ENCODE measurements around the gene SLC35C1. TPM values are rescaled to one million over a fixed set of nuclear protein-coding genes. Genes with fewer than 3 reads are reported as not detected.

The SLC35C1 gene
- total and polyA plus RNA-seq, 2 donors from 2014 or later, result 5.7 to 20.6 TPM

DNA sequence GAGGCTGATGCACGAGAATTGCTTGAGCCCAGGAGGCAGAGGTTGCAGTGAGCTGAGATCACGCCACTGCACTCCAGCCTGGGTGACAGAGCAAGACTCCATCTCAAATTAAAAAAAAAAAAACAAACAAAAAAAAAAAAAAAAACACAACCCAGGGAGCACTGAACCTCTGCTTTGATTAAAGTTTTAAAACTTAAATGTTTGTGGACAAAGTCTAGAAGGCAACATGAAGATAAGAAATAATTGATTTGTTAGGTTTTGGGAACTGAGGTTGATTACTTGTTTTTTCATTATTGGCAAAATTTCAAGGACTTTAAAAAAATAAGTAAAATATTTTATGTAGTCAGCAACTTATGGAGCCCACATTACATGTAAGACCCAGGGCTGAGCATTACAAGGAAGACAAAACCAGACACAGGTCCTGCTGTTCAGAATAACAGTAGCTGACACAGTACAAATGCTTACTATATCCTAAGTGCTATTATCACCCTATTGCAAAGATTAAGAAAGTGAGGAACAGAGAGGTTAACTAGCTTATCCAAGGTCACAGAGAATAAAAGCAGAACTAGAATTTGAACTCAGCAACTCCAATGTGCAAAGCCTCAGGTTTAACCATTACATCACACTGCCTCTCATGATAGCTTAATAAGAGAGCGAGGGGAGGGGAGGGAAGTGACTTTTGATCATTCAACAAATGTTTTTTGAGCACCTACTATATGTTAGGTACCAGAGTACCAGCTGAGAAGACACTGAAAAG lies 40.1 kb downstream of the SLC35C1 start:
- Histone ChIP-seq H3K27me3 (ENCODE audit: control insufficient read depth, insufficient read depth, low read length) (no peaks in the 10 kb centered on the region), H3K36me3 (ENCODE audit: control insufficient read depth in 2 of 3, insufficient read depth in 3 of 3, low read length in 3 of 3) (no peaks in the 10 kb centered on the region), H3K9me3 (ENCODE audit: control insufficient read depth in 2 of 3, insufficient read depth in 1 of 3, low read length in 3 of 3) (no peaks in the 10 kb centered on the region), H3K4me1 (ENCODE audit: control insufficient read depth in 2 of 3, insufficient read depth in 2 of 3, low read depth in 1 of 3, low read length in 3 of 3) (peaks cover 6 to 12% (median 11%) of the 10 kb centered on the region in 3 donors), H3K27ac (ENCODE audit: low read depth in 2 of 2, low read length in 2 of 2) (no peak overlapping the region), H3K9ac (ENCODE audit: low read length in 3 of 3) (no peak overlapping the region), H3K4me3 (ENCODE audit: low read length in 3 of 3) (no peak overlapping the region)
- intact Hi-C loops (cut with DNase I), result no loop called here
- FAIRE-seq (no peak), DNase-seq (no peak)
- TF ChIP-seq CTCF (IDR thresholded peaks at IDR 0.05; ENCODE audit: borderline replicate concordance, extremely low read depth, insufficient read depth), result no peak

DNA sequence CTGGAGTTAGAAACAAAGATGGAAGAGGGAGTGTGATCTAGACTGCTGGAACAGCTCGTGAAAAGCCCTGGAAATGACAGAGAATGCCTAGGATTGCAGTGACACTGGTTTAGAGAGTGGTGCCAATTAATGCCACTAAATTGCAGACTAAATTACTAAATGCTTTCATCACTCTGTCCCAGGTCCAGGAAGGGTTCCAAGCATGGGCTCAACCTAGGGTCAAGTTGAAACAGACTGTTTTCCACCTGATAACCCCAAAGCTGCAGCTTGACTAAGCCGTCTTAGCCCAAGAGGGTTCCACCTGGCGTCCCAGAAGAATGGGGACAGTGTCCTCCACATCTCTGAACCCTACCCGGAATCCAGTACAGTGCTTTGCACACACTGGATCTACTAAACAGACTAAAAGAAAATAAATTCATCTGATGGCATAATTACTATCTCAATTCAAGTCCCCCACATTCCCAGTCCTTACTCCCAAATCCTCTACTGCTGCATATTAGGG lies 41.3 kb downstream of the SLC35C1 start:
- peak overlapping the region in 1 of 3 donors; percentile 20 for H3K9ac ChIP-seq (ENCODE audit: low read length in 3 of 3)
- intact Hi-C loops (cut with DNase I), result no loop called here
- peak overlapping the region in 1 of 3 donors; percentile 23 for H3K4me3 ChIP-seq (ENCODE audit: low read length in 3 of 3)
- H3K27me3 ChIP-seq (ENCODE audit: control insufficient read depth, insufficient read depth, low read length), result no peaks in the 10 kb centered on the region
- H3K36me3 ChIP-seq (ENCODE audit: control insufficient read depth in 2 of 3, insufficient read depth in 3 of 3, low read length in 3 of 3), result no peaks in the 10 kb centered on the region
- DNase-seq (no peak), FAIRE-seq (no peak)
- no peaks in the 10 kb centered on the region for H3K9me3 ChIP-seq (ENCODE audit: control insufficient read depth in 2 of 3, insufficient read depth in 1 of 3, low read length in 3 of 3)
- no peak for TF ChIP-seq CTCF (IDR thresholded peaks at IDR 0.05; ENCODE audit: borderline replicate concordance, extremely low read depth, insufficient read depth)
- peak overlapping the region; percentile 86 to 94 for H3K27ac ChIP-seq (ENCODE audit: low read depth in 2 of 2, low read length in 2 of 2)
- H3K4me1 ChIP-seq (ENCODE audit: control insufficient read depth in 2 of 3, insufficient read depth in 2 of 3, low read depth in 1 of 3, low read length in 3 of 3), result peaks cover 6 to 23% (median 17%) of the 10 kb centered on the region in 3 donors

GRCh38 chr11:45846974-45847910 lies 42.3 kb downstream of the SLC35C1 start, which contains the start of gene CRY2:
Gene CRY2 (plus strand): TSS chr11:45847475. CDS start chr11:45847491, 16 bp downstream.
- Histone ChIP-seq H3K36me3 (ENCODE audit: control insufficient read depth in 2 of 3, insufficient read depth in 3 of 3, low read length in 3 of 3) (no peaks in the 10 kb centered on the region), H3K4me3 (ENCODE audit: low read length in 3 of 3) (peak within 1 kb of the TSS; percentile 66 to 90 (median 84)), H3K27me3 (ENCODE audit: control insufficient read depth, insufficient read depth, low read length) (no peaks in the 10 kb centered on the region), H3K9ac (ENCODE audit: low read length in 3 of 3) (peak within 1 kb of the TSS; percentile 55 to 88 (median 88)), H3K27ac (ENCODE audit: low read depth in 2 of 2, low read length in 2 of 2) (peak within 1 kb of the TSS; percentile 94 to 96), H3K4me1 (ENCODE audit: control insufficient read depth in 2 of 3, insufficient read depth in 2 of 3, low read depth in 1 of 3, low read length in 3 of 3) (peaks cover 6 to 31% (median 21%) of the 10 kb centered on the region in 3 donors), H3K9me3 (ENCODE audit: control insufficient read depth in 2 of 3, insufficient read depth in 1 of 3, low read length in 3 of 3) (no peaks in the 10 kb centered on the region)
- intact Hi-C loops (cut with DNase I), result no loop called here
- FAIRE-seq, result peak; percentile 88
- peak; percentile 99 to 100 (median 99) for DNase-seq
- no peak for TF ChIP-seq CTCF (IDR thresholded peaks at IDR 0.05; ENCODE audit: borderline replicate concordance, extremely low read depth, insufficient read depth)
